Caco-2 (cell line): ENCODE results near the gene RNF7. TPM values are rescaled to one million over a fixed set of nuclear protein-coding genes. Genes with fewer than 3 reads are reported as not detected.

Source experiments
- BruUV-seq: library from RNA; stranded (reverse); fragments of 400-500 nt; replicated peaks from 2 replicates; lab custom pipeline; 2021; lab: Mats Ljungman, UMichigan
- CTCF ChIA-PET: fragments of 300-600 bp; sonication (Branson Sonifier 250); formaldehyde crosslinking; loops from one replicate; lab custom pipeline; 2022; ENCODE audit warnings: antibody characterized with exemption; lab: Charles Lee
- POLR2A ChIA-PET: fragments of 300-600 bp; sonication (Branson Sonifier 250); formaldehyde crosslinking; loops from one replicate; lab custom pipeline; 2022; ENCODE audit warnings: antibody characterized with exemption; lab: Charles Lee
- DNase-seq, 2 experiments: peaks; one replicate each; pipeline versions ENCODE4 v3.0.0 to v3.0.0-alpha.2; 2020 to 2022
- H3K27me3 ChIP-seq: replicated peaks from 2 replicates; pipeline ENCODE4 v1.6.0; 2011; ENCODE audit warnings: low read length; ENCODE audit not compliant: control insufficient read depth, insufficient read depth
- H3K36me3 ChIP-seq: 2 replicates; pipeline ENCODE4 v1.5.1; 2011; ENCODE audit warnings: low read length; ENCODE audit not compliant: control insufficient read depth, insufficient read depth
- H3K4me1 ChIP-seq: fragments of 250-450 bp; sonication (Bioruptor Pico); 2 replicates; pipeline ENCODE4 v1.5.1; 2020; ENCODE audit warnings: mild to moderate bottlenecking
- H3K4me3 ChIP-seq: 2 replicates; pipeline ENCODE4 v1.5.1; 2011; ENCODE audit warnings: low read depth, mild to moderate bottlenecking, control low read depth, low read length
- H3K9me3 ChIP-seq: fragments of 250-450 bp; sonication (Bioruptor Pico); 2 replicates; pipeline ENCODE4 v1.5.1; 2020; ENCODE audit warnings: mild to moderate bottlenecking, moderate library complexity
- H3K27ac Mint-ChIP-seq: one replicate; pipeline ENCODE4 v1.8.0; 2022; ENCODE audit warnings: mixed read lengths; ENCODE audit not compliant: unreplicated experiment
- H3K27me3 Mint-ChIP-seq: one replicate; pipeline ENCODE4 v1.8.0; 2022; ENCODE audit warnings: mixed read lengths; ENCODE audit not compliant: insufficient read depth, unreplicated experiment
- H3K36me3 Mint-ChIP-seq: one replicate; pipeline ENCODE4 v1.8.0; 2022; ENCODE audit warnings: mild to moderate bottlenecking, mixed read lengths; ENCODE audit not compliant: insufficient read depth, unreplicated experiment
- H3K4me1 Mint-ChIP-seq: one replicate; pipeline ENCODE4 v1.8.0; 2022; ENCODE audit warnings: low read depth, mixed read lengths; ENCODE audit not compliant: unreplicated experiment
- H3K4me3 Mint-ChIP-seq: one replicate; pipeline ENCODE4 v1.8.0; 2022; ENCODE audit warnings: mild to moderate bottlenecking, moderate library complexity, mixed read lengths; ENCODE audit not compliant: unreplicated experiment
- H3K9me3 Mint-ChIP-seq: one replicate; pipeline ENCODE4 v1.8.0; 2022; ENCODE audit warnings: mixed read lengths; ENCODE audit not compliant: unreplicated experiment
- intact Hi-C: fragments of 100-400 bp; cut with micrococcal nuclease; formaldehyde crosslinking; loops from one replicate; pipeline ENCODE4 v1.10.0; 2022; ENCODE audit not compliant: unreplicated experiment
- total RNA-seq: library from RNA; stranded (reverse); gene quantifications from 2 replicates; pipeline ENCODE4 v1.2.3, GENCODE V29; 2022
- TF ChIP-seq, protein P1 (sequence below), 2 experiments: fragments of 200-600 bp in 1 of 2; IDR thresholded peaks; 1 replicate in 1 of 2; 2 replicates in 1 of 2; pipeline versions ENCODE4 v1.5.1 to v1.8.0; 2011 to 2022; ENCODE audit warnings: antibody characterized with exemption in 1 of 2, control low read depth in 1 of 2, inconsistent platforms in 1 of 2, low read depth in 1 of 2, low read length in 1 of 2, mild to moderate bottlenecking in 1 of 2, moderate library complexity in 1 of 2; ENCODE audit not compliant: insufficient read depth in 1 of 2, severe bottlenecking in 1 of 2, unreplicated experiment in 1 of 2

The RNF7 gene
- total RNA-seq, 1 experiment from 2014 or later = 96.3 TPM

GRCh38 chr3:141737093-141737492 is 1.0 kb upstream of the RNF7 start:
- Mint-ChIP-seq H3K4me1 (no peaks in the 10 kb centered on the region), H3K36me3 (peaks cover 6% of the 10 kb centered on the region), H3K27ac (no peak overlapping the region), H3K4me3 (no peak overlapping the region), H3K27me3 (peaks cover 4% of the 10 kb centered on the region), H3K9me3 (no peaks in the 10 kb centered on the region)
- TF ChIP-seq, protein P1, sequence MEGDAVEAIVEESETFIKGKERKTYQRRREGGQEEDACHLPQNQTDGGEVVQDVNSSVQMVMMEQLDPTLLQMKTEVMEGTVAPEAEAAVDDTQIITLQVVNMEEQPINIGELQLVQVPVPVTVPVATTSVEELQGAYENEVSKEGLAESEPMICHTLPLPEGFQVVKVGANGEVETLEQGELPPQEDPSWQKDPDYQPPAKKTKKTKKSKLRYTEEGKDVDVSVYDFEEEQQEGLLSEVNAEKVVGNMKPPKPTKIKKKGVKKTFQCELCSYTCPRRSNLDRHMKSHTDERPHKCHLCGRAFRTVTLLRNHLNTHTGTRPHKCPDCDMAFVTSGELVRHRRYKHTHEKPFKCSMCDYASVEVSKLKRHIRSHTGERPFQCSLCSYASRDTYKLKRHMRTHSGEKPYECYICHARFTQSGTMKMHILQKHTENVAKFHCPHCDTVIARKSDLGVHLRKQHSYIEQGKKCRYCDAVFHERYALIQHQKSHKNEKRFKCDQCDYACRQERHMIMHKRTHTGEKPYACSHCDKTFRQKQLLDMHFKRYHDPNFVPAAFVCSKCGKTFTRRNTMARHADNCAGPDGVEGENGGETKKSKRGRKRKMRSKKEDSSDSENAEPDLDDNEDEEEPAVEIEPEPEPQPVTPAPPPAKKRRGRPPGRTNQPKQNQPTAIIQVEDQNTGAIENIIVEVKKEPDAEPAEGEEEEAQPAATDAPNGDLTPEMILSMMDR (IDR thresholded peaks at IDR 0.05; ENCODE audit: insufficient read depth in 1 of 2, low read depth in 1 of 2, low read length in 1 of 2, severe bottlenecking in 1 of 2, unreplicated experiment in 1 of 2) = no peak
- no peaks in the 10 kb centered on the region for H3K27me3 ChIP-seq
- intact Hi-C loops = no loop called here
- H3K36me3 ChIP-seq = no peaks in the 10 kb centered on the region
- peaks cover 20% of the 10 kb centered on the region for H3K4me1 ChIP-seq
- no peaks in the 10 kb centered on the region for H3K9me3 ChIP-seq
- DNase-seq = no peak
- ChIA-PET POLR2A (no interaction called here), CTCF (no interaction called here)
- no TSS peak for BruUV-seq
- H3K4me3 ChIP-seq = no peak overlapping the region

DNA sequence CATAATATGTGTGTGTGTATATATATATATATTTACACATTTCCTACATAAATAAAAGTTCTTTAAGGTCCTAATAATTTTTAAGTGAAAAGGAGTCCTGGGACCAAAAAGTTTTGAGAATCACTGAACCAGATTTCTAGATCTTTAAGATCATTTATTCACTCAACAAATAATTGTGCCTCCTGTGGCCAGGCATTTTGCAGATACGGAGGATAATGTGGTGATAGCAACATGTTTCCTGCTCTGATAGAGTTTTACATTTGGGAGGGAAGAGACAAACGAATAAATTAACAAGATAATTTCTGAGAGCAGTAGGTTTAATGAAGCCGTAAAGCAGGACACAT is 448 bp upstream of the RNF7 start:
- Histone ChIP-seq H3K9me3 (no peaks in the 10 kb centered on the region), H3K27me3 (no peaks in the 10 kb centered on the region), H3K4me3 (peak overlapping the region; percentile 25), H3K4me1 (peaks cover 20% of the 10 kb centered on the region), H3K36me3 (no peaks in the 10 kb centered on the region)
- TF ChIP-seq, protein P1 (IDR thresholded peaks at IDR 0.05; ENCODE audit: insufficient read depth in 1 of 2, low read depth in 1 of 2, low read length in 1 of 2, severe bottlenecking in 1 of 2, unreplicated experiment in 1 of 2) = no peak
- ChIA-PET POLR2A (no interaction called here), CTCF (no interaction called here)
- Mint-ChIP-seq H3K9me3 (no peaks in the 10 kb centered on the region), H3K36me3 (peaks cover 10% of the 10 kb centered on the region), H3K4me3 (peak overlapping the region; percentile 97), H3K4me1 (no peaks in the 10 kb centered on the region), H3K27me3 (peaks cover 4% of the 10 kb centered on the region), H3K27ac (peak overlapping the region; percentile 98)
- intact Hi-C loops = loop anchor here (1.0 to 2.0 kb wide), 4 partner anchors 9 to 176 kb away; no protein-coding TSS in a partner anchor
- DNase-seq = no peak
- BruUV-seq = TSS peak; percentile 93

- Mint-ChIP-seq H3K4me3 (peak overlapping the region; percentile 97), H3K27ac (peak overlapping the region; percentile 98), H3K4me1 (no peaks in the 10 kb centered on the region), H3K27me3 (no peaks in the 10 kb centered on the region), H3K36me3 (peaks cover 11% of the 10 kb centered on the region), H3K9me3 (no peaks in the 10 kb centered on the region)
- Histone ChIP-seq H3K4me3 (peak overlapping the region; percentile 98), H3K9me3 (no peaks in the 10 kb centered on the region), H3K4me1 (peaks cover 25% of the 10 kb centered on the region), H3K36me3 (no peaks in the 10 kb centered on the region), H3K27me3 (no peaks in the 10 kb centered on the region)
- ChIA-PET CTCF (interaction anchor here (0.7 to 0.9 kb wide), 2 partner anchors 11 to 174 kb away, joined by 3 read pairs; no protein-coding TSS in a partner anchor), POLR2A (no interaction called here)
- intact Hi-C loops = loop anchor here (1.0 to 2.0 kb wide), 4 partner anchors 11 to 174 kb away; no protein-coding TSS in a partner anchor
- DNase-seq = no peak
- TF ChIP-seq, protein P1 (IDR thresholded peaks at IDR 0.05; ENCODE audit: insufficient read depth in 1 of 2, low read depth in 1 of 2, low read length in 1 of 2, severe bottlenecking in 1 of 2, unreplicated experiment in 1 of 2) = no peak
- BruUV-seq = TSS peak; percentile 45
Observed at GRCh38 chr3:141738891-141739363, 829 bp downstream of the RNF7 start.
